WTC11 (cell line): ENCODE results near the gene PALM2AKAP2. TPM values are rescaled to one million over a fixed set of nuclear protein-coding genes. Genes with fewer than 3 reads are reported as not detected.
A peak's percentile ranks its signal among the peaks of the same experiment; 100 is the strongest.

Experiments
- ATAC-seq: fragments of 200-7000 bp; cut with Tn5 transposase; 2 replicates; pipeline ENCODE4 v1.10.0; 2021; ENCODE audit warnings: mild to moderate bottlenecking, moderate library complexity
- CTCF ChIA-PET: fragments of 300-600 bp; sonication (Branson Sonifier 250); formaldehyde crosslinking; loops from one replicate; lab custom pipeline; 2021; ENCODE audit warnings: antibody characterized with exemption; lab: Charles Lee
- POLR2A ChIA-PET: fragments of 350-600 bp; sonication (Branson Sonifier 250); formaldehyde crosslinking; loops from one replicate; lab custom pipeline; 2021; ENCODE audit warnings: antibody characterized with exemption; lab: Charles Lee
- DNase-seq: peaks from one replicate; pipeline ENCODE4 v3.0.0; 2021; ENCODE audit warnings: low spot score
- H3K27ac Mint-ChIP-seq: 2 replicates; pipeline ENCODE4 v1.8.0; 2021; ENCODE audit warnings: mixed read lengths
- H3K27me3 Mint-ChIP-seq: 2 replicates; pipeline ENCODE4 v1.8.0; 2021; ENCODE audit warnings: low read depth, mild to moderate bottlenecking, moderate library complexity, mixed read lengths
- H3K36me3 Mint-ChIP-seq: 2 replicates; pipeline ENCODE4 v1.8.0; 2021; ENCODE audit warnings: mixed read lengths
- H3K4me1 Mint-ChIP-seq: 2 replicates; pipeline ENCODE4 v1.8.0; 2022; ENCODE audit warnings: mixed read lengths
- H3K4me3 Mint-ChIP-seq: 2 replicates; pipeline ENCODE4 v1.8.0; 2021; ENCODE audit warnings: mild to moderate bottlenecking, moderate library complexity, mixed read lengths
- H3K9me3 Mint-ChIP-seq: 2 replicates; pipeline ENCODE4 v1.8.0; 2021; ENCODE audit warnings: mixed read lengths
- ATF2 ChIP-seq: sonication (generic); formaldehyde crosslinking; IDR thresholded peaks from 2 replicates; pipeline ENCODE4 v1.8.1; 2022; ENCODE audit warnings: low read depth, missing genetic modification reagents, borderline replicate concordance
- CDX4 ChIP-seq: fragments of 250-450 bp; sonication (Bioruptor Pico); IDR thresholded peaks from 2 replicates; pipeline ENCODE4 v1.9.0; 2021; ENCODE audit warnings: moderate library complexity, mild to moderate bottlenecking, inconsistent platforms, borderline replicate concordance
- CTCF ChIP-seq: fragments of 200-600 bp; IDR thresholded peaks from 2 replicates; pipeline ENCODE4 v1.8.0; 2022; ENCODE audit warnings: antibody characterized with exemption
- HMGXB4 ChIP-seq: sonication (generic); formaldehyde crosslinking; IDR thresholded peaks from 2 replicates; pipeline ENCODE4 v1.8.1; 2023; ENCODE audit warnings: mild to moderate bottlenecking, moderate library complexity, missing genetic modification reagents
- MYBL2 ChIP-seq: sonication (generic); formaldehyde crosslinking; IDR thresholded peaks from 2 replicates; pipeline ENCODE4 v1.8.1; 2023; ENCODE audit warnings: mild to moderate bottlenecking, moderate library complexity, missing genetic modification reagents
- RELA ChIP-seq: sonication (generic); formaldehyde crosslinking; IDR thresholded peaks from 2 replicates; pipeline ENCODE4 v1.8.1; 2022; ENCODE audit warnings: missing genetic modification reagents, mild to moderate bottlenecking, borderline replicate concordance
- RORB ChIP-seq: fragments of 250-450 bp; sonication (Bioruptor Pico); IDR thresholded peaks from 2 replicates; pipeline ENCODE4 v1.9.0; 2021; ENCODE audit warnings: mild to moderate bottlenecking
- STAT6 ChIP-seq: sonication (generic); formaldehyde crosslinking; conservative IDR thresholded peaks from 2 replicates; pipeline ENCODE4 v1.8.1; 2023; ENCODE audit warnings: mild to moderate bottlenecking, low read depth, missing genetic modification reagents, moderate library complexity
- TEAD4 ChIP-seq: sonication (generic); formaldehyde crosslinking; IDR thresholded peaks from 2 replicates; pipeline ENCODE4 v1.8.0; 2022; ENCODE audit warnings: mild to moderate bottlenecking, missing genetic modification reagents
- ZBTB21 ChIP-seq: sonication (generic); formaldehyde crosslinking; IDR thresholded peaks from 2 replicates; pipeline ENCODE4 v1.8.1; 2023; ENCODE audit warnings: mild to moderate bottlenecking, missing genetic modification reagents, borderline replicate concordance
- ZMAT4 ChIP-seq: fragments of 250-450 bp; sonication (Bioruptor Pico); IDR thresholded peaks from 2 replicates; pipeline ENCODE4 v1.9.0; 2021; ENCODE audit warnings: mild to moderate bottlenecking
- ZNF281 ChIP-seq: sonication (generic); formaldehyde crosslinking; IDR thresholded peaks from 2 replicates; pipeline ENCODE4 v1.8.0; 2023; ENCODE audit warnings: mild to moderate bottlenecking, missing genetic modification reagents
- ZNF396 ChIP-seq: fragments of 250-450 bp; sonication (Bioruptor Pico); IDR thresholded peaks from 2 replicates; pipeline ENCODE4 v1.8.0; 2021; ENCODE audit warnings: mild to moderate bottlenecking, moderate library complexity, borderline replicate concordance
- total RNA-seq: library from RNA; stranded (reverse); gene quantifications from 3 replicates; pipeline ENCODE4 v1.2.3, GENCODE V29; 2021

Gene PALM2AKAP2
- total RNA-seq, 1 experiment from 2014 or later = 7.0 TPM

GRCh38 chr9:109775516-109775915, 4.5 kb upstream of the PALM2AKAP2 start (continued):
- TF ChIP-seq STAT6 (CRISPR knock-in tag) (no peak), RORB (no peak)
- TF ChIP-seq, all 79 proteins: peak for 0

- DNase-seq (no peak), ATAC-seq (no peak)
- TF ChIP-seq CDX4 (CRISPR knock-in tag) = no peak
- TF ChIP-seq CTCF = no peak
- no peak for TF ChIP-seq MYBL2 (CRISPR knock-in tag)
- TF ChIP-seq ZBTB21 (CRISPR knock-in tag) = no peak
- no peak for TF ChIP-seq HMGXB4 (CRISPR knock-in tag)
- no peak for TF ChIP-seq ZNF396 (CRISPR knock-in tag)
- TF ChIP-seq TEAD4 = no peak
- no peak for TF ChIP-seq ATF2 (CRISPR knock-in tag)
- Mint-ChIP-seq H3K4me1 (peaks cover 19% of the 10 kb centered on the region), H3K9me3 (no peaks in the 10 kb centered on the region), H3K27me3 (peaks cover 39% of the 10 kb centered on the region), H3K27ac (no peak overlapping the region), H3K4me3 (no peak overlapping the region), H3K36me3 (no peaks in the 10 kb centered on the region)
- ChIA-PET CTCF (no interaction called here), POLR2A (no interaction called here)
Measured at GRCh38 chr9:109776391-109776790, 3.6 kb upstream of the PALM2AKAP2 start.

GRCh38 chr9:109780453-109781033, 545 bp downstream of the PALM2AKAP2 start:
- CTCF ChIA-PET = interaction anchor here (1.0 to 1.1 kb wide), 2 partner anchors 37 kb away, joined by 3 to 4 read pairs; no protein-coding TSS in a partner anchor
- no peak overlapping the region for H3K27ac Mint-ChIP-seq
- POLR2A ChIA-PET = no interaction called here

More at GRCh38 chr9:109780453-109781033, 545 bp downstream of the PALM2AKAP2 start:
- peak; percentile 17 for DNase-seq
- Mint-ChIP-seq H3K4me3 (peak overlapping the region; percentile 84), H3K27me3 (peaks cover 45% of the 10 kb centered on the region), H3K36me3 (no peaks in the 10 kb centered on the region), H3K9me3 (no peaks in the 10 kb centered on the region), H3K4me1 (peaks cover 12% of the 10 kb centered on the region)
- ATAC-seq = peak; percentile 4; the same call in 1 of the 2 replicates
- TF ChIP-seq ZMAT4 (CRISPR knock-in tag) (no peak), TEAD4 (no peak), ZNF281 (CRISPR knock-in tag) (no peak), RELA (CRISPR knock-in tag) (no peak)
